ENCODE results near the gene CD163.
"Not testable (repeated sequence)": the region's sequence is repeated elsewhere in the genome, so short reads cannot be mapped to it uniquely, and the experiment has no call there.

The CD163 gene

GRCh38 chr12:7503686-7504415 is at the start of gene CD163:
Gene CD163 (minus strand): TSS chr12:7503777. CDS start chr12:7503690, 87 bp downstream.
- DNase-seq = no peak

- DNase-seq = no peak
These were observed 39.2 kb upstream of the CD163 start for GRCh38 chr12:7542813-7543212.

GRCh38 chr12:7542046-7542445 is 38.5 kb upstream of the CD163 start:
- DNase-seq = no peak

- DNase-seq = no peak
These were observed 10.8 kb upstream of the CD163 start for GRCh38 chr12:7514416-7514815.

GRCh38 chr12:7512553-7512952 is 9.0 kb upstream of the CD163 start:
- no peak for DNase-seq

GRCh38 chr12:7509793-7510470 is 6.4 kb upstream of the CD163 start:
- DNase-seq = not testable (repeated sequence)

GRCh38 chr12:7502612-7503011 is 965 bp downstream of the CD163 start:
- DNase-seq = no peak

- DNase-seq = no peak
These were observed 2.5 kb downstream of the CD163 start for GRCh38 chr12:7501031-7501588.

GRCh38 chr12:7499636-7500035 is 3.9 kb downstream of the CD163 start:
- no peak for DNase-seq

- no peak for DNase-seq
These were observed 4.8 kb downstream of the CD163 start for GRCh38 chr12:7498809-7499208.

GRCh38 chr12:7497661-7498060 is 5.9 kb downstream of the CD163 start:
- no peak for DNase-seq

GRCh38 chr12:7496451-7496850 is 7.1 kb downstream of the CD163 start:
- DNase-seq = no peak

- DNase-seq = no peak
These were observed 8.4 kb downstream of the CD163 start for GRCh38 chr12:7495136-7495535.

- DNase-seq = no peak
These were observed 10.6 kb downstream of the CD163 start for GRCh38 chr12:7493006-7493405.

GRCh38 chr12:7486512-7486911 is 17.1 kb downstream of the CD163 start:
- no peak for DNase-seq

GRCh38 chr12:7485095-7485494 is 18.5 kb downstream of the CD163 start:
- no peak for DNase-seq

GRCh38 chr12:7483343-7483742 is 20.2 kb downstream of the CD163 start:
- no peak for DNase-seq

GRCh38 chr12:7479771-7480170 is 23.8 kb downstream of the CD163 start:
- DNase-seq = no peak

GRCh38 chr12:7472060-7472459 is 31.5 kb downstream of the CD163 start:
- DNase-seq = no peak

- no peak for DNase-seq
These were observed 43.0 kb downstream of the CD163 start for GRCh38 chr12:7460375-7461259.

- no peak for DNase-seq
These were observed 43.6 kb downstream of the CD163 start for GRCh38 chr12:7459973-7460372.

- no peak for DNase-seq
These were observed 51.8 kb downstream of the CD163 start for GRCh38 chr12:7451756-7452155.

GRCh38 chr12:7450667-7451066 is 52.9 kb downstream of the CD163 start:
- no peak for DNase-seq
